ENCODE results near the gene CTSE. TPM values are rescaled to one million over a fixed set of nuclear protein-coding genes. Genes with fewer than 3 reads are reported as not detected.

Gene CTSE
- total and polyA plus RNA-seq, 2 experiments from 2014 or later, result not detected

DNA sequence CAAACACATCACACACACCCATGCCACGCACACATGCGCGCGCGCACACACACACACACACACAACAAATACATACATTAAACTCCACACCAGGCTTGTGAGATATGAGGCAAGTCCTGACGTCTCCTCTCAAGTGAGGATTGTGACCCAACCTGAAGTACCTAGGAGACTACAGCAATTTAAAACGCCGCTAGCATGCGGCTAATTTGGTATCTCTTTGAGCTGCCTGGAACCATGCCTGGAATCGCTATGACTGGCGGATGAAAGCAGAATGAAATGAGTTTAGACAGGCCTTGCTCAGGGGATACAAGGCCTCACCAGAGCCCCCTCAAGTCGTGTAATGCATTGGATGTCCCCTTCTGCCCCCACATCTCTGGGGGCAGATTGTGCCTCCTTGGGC is 18.9 kb downstream of the CTSE start:
- Histone ChIP-seq H3F3A (replicated peaks; ENCODE audit: low read depth) (no peaks in the 10 kb centered on the region), H3K79me2 (replicated peaks; ENCODE audit: insufficient read depth) (no peaks in the 10 kb centered on the region), H3K9me2 (ENCODE audit: insufficient read depth) (no peaks in the 10 kb centered on the region), H2AFZ (0 out of 2 replicates have a peak overlapping the region, but pooled peaks have one; percentile 14), H3K4me3 (no peak overlapping the region), H3K27ac (ENCODE audit: low read depth) (no peak overlapping the region), H3K36me3 (ENCODE audit: insufficient read depth) (no peaks in the 10 kb centered on the region), H4K20me1 (replicated peaks; ENCODE audit: insufficient read depth) (no peaks in the 10 kb centered on the region), H3K4me1 (ENCODE audit: insufficient read depth) (no peaks in the 10 kb centered on the region), H3K27me3 (ENCODE audit: insufficient read depth) (no peaks in the 10 kb centered on the region), H3K4me2 (no peak overlapping the region)
- Mint-ChIP-seq H3K27ac (no peak overlapping the region; the same call in 1 of the 2 replicates), H3K4me1 (peaks cover 4% of the 10 kb centered on the region; the same call in 1 of the 3 replicates), H3K4me3 (no peak overlapping the region), H3K27me3 (ENCODE audit: insufficient read depth, low read depth, poor library complexity) (peaks cover 19% of the 10 kb centered on the region), H3K9me3 (no peaks in the 10 kb centered on the region), H3K36me3 (ENCODE audit: low read depth) (no peaks in the 10 kb centered on the region)
- DNase-seq (ENCODE audit: low spot score) (no peak), ATAC-seq (no peak)
- TF ChIP-seq JUNB (IDR thresholded peaks at IDR 0.05; ENCODE audit: unreplicated experiment) (no peak), STAT1 (IDR thresholded peaks at IDR 0.05; ENCODE audit: unreplicated experiment) (no peak), EZH2 (IDR thresholded peaks at IDR 0.05; ENCODE audit: low read depth, unreplicated experiment) (no peak), ZNF114 (CRISPR knock-in tag; IDR thresholded peaks at IDR 0.05) (no peak), NANOG (IDR thresholded peaks at IDR 0.05; ENCODE audit: borderline replicate concordance) (no peak), POLR2AphosphoS5 (IDR thresholded peaks at IDR 0.05; ENCODE audit: low read depth) (no peak)
- TF ChIP-seq, protein P1, sequence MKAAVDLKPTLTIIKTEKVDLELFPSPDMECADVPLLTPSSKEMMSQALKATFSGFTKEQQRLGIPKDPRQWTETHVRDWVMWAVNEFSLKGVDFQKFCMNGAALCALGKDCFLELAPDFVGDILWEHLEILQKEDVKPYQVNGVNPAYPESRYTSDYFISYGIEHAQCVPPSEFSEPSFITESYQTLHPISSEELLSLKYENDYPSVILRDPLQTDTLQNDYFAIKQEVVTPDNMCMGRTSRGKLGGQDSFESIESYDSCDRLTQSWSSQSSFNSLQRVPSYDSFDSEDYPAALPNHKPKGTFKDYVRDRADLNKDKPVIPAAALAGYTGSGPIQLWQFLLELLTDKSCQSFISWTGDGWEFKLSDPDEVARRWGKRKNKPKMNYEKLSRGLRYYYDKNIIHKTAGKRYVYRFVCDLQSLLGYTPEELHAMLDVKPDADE (IDR thresholded peaks at IDR 0.05), result no peak
- TF ChIP-seq, protein P2, sequence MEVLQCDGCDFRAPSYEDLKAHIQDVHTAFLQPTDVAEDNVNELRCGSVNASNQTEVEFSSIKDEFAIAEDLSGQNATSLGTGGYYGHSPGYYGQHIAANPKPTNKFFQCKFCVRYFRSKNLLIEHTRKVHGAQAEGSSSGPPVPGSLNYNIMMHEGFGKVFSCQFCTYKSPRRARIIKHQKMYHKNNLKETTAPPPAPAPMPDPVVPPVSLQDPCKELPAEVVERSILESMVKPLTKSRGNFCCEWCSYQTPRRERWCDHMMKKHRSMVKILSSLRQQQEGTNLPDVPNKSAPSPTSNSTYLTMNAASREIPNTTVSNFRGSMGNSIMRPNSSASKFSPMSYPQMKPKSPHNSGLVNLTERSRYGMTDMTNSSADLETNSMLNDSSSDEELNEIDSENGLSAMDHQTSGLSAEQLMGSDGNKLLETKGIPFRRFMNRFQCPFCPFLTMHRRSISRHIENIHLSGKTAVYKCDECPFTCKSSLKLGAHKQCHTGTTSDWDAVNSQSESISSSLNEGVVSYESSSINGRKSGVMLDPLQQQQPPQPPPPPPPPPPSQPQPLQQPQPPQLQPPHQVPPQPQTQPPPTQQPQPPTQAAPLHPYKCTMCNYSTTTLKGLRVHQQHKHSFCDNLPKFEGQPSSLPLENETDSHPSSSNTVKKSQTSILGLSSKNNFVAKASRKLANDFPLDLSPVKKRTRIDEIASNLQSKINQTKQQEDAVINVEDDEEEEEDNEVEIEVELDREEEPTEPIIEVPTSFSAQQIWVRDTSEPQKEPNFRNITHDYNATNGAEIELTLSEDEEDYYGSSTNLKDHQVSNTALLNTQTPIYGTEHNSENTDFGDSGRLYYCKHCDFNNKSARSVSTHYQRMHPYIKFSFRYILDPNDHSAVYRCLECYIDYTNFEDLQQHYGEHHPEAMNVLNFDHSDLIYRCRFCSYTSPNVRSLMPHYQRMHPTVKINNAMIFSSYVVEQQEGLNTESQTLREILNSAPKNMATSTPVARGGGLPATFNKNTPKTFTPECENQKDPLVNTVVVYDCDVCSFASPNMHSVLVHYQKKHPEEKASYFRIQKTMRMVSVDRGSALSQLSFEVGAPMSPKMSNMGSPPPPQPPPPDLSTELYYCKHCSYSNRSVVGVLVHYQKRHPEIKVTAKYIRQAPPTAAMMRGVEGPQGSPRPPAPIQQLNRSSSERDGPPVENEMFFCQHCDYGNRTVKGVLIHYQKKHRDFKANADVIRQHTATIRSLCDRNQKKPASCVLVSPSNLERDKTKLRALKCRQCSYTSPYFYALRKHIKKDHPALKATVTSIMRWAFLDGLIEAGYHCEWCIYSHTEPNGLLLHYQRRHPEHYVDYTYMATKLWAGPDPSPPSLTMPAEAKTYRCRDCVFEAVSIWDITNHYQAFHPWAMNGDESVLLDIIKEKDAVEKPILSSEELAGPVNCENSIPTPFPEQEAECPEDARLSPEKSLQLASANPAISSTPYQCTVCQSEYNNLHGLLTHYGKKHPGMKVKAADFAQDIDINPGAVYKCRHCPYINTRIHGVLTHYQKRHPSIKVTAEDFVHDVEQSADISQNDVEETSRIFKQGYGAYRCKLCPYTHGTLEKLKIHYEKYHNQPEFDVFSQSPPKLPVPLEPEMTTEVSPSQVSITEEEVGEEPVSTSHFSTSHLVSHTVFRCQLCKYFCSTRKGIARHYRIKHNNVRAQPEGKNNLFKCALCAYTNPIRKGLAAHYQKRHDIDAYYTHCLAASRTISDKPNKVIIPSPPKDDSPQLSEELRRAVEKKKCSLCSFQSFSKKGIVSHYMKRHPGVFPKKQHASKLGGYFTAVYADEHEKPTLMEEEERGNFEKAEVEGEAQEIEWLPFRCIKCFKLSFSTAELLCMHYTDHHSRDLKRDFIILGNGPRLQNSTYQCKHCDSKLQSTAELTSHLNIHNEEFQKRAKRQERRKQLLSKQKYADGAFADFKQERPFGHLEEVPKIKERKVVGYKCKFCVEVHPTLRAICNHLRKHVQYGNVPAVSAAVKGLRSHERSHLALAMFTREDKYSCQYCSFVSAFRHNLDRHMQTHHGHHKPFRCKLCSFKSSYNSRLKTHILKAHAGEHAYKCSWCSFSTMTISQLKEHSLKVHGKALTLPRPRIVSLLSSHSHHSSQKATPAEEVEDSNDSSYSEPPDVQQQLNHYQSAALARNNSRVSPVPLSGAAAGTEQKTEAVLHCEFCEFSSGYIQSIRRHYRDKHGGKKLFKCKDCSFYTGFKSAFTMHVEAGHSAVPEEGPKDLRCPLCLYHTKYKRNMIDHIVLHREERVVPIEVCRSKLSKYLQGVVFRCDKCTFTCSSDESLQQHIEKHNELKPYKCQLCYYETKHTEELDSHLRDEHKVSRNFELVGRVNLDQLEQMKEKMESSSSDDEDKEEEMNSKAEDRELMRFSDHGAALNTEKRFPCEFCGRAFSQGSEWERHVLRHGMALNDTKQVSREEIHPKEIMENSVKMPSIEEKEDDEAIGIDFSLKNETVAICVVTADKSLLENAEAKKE (CRISPR knock-in tag; IDR thresholded peaks at IDR 0.05), result no peak
